GM12892 (cell line): ENCODE results near the gene RBMS3.

Experiments
- DNase-seq: peaks from one replicate; pipeline ENCODE4 v3.0.0; 2011; ENCODE audit not compliant: insufficient read length
- FAIRE-seq: peaks from 2 replicates; lab custom pipeline; 2011; peaks lifted over from hg19 to GRCh38; lab: Jason Lieb, UNC
- POLR2A ChIP-seq: IDR thresholded peaks from 2 replicates; pipeline ENCODE4 v1.6.1; 2011; ENCODE audit warnings: low read depth, low read length, control low read depth
- POLR2AphosphoS5 ChIP-seq: IDR thresholded peaks from 2 replicates; pipeline ENCODE4 v1.6.1; 2011; ENCODE audit warnings: low read depth, low read length, control low read depth
- TAF1 ChIP-seq: IDR thresholded peaks from 2 replicates; pipeline ENCODE4 v1.6.1; 2011; ENCODE audit warnings: low read depth, mild to moderate bottlenecking, control low read depth, low read length, borderline replicate concordance

RBMS3 gene

DNA sequence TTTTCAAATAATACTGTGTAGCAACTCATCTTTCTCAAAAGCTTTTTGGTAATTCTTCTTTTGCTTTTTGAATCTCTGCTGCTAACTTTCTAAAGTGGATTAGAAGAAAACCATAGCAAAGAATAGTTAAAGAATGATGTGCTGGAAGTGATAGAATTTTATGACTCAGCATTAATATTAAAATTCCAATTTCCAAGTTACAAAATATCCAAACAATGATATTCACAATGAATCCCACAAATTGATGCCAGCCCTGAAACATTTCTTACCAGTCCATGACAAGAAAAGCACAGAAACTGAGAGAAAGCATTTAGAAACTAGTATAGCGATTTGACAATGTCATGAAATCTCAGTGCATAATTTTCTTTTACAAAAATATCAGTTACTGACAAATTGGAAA lies 482.2 kb downstream of the RBMS3 start:
- TF ChIP-seq POLR2AphosphoS5 (no peak), POLR2A (no peak), TAF1 (no peak)
- FAIRE-seq (no peak), DNase-seq (no peak)

DNA sequence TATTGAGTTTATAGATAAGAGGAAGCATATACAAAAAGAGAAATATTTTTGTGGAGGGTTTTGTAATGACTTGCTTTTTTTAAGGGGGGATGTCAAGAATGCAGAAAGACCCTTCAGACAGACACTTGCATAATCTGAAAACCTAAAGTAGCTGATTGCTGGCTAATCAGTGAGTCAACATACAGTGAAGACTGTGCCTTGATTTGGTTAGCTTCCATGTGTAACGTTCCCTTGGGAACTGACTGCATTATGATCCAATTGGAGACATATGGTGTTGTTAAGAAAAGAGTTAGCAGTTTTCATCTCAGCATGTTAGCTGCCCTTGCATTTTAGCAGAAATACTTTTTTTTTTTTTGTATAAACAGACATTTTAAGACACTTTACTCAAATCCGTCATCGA lies 483.2 kb downstream of the RBMS3 start:
- TF ChIP-seq TAF1 (no peak), POLR2A (no peak), POLR2AphosphoS5 (no peak)
- FAIRE-seq (no peak), DNase-seq (no peak)

DNA sequence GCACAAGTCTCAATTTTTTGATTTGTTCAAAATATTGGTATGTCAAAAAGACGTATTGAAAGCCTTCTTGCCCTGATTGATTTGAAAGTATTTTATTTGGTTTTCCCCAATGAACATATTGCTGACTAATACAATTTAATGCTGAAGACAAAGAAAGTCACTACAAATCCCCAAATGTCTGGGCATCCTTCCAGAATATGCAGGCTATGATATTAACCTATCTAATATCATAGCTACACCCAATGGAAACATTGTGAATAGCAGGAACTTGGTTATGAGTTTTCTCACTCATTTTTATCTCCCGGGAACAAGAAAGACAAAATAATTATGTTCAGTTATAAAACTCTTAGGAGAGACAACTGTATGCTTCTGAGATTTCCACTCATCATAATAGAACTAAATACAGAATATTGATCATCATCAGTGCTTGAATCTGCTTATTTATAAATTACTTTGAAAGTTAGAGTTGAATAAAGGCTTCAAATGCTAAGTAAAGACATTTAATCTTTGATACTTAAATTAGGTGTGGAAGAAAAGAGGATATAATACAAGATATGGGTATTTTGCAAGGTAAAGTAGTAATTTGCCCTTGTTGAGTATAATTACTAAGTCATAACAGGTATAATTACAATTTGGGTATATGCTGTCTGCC lies 483.9 kb downstream of the RBMS3 start:
- DNase-seq, result no peak
- TF ChIP-seq POLR2A, result no peak
- TF ChIP-seq POLR2AphosphoS5, result no peak
- TF ChIP-seq TAF1, result no peak
- no peak for FAIRE-seq

DNA sequence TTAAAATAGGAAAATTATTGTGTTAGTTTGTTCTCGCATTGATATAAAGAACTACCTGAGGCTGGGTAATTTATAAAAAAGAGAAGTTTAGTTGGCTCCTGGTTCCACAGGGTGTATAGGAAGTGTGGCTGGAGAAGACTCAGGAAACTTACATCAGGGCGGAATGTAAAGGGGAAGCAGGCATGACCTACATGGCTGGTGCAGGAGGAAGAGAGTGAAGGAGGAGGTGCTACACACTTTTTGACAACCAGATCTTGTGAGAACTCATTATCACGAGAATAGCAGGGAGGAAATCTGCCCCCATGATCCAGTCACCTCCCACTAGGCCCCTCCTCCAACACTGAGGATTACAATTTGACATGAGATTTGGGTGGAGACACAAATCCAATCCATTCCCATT lies 490.7 kb downstream of the RBMS3 start:
- DNase-seq (no peak), FAIRE-seq (no peak)
- TF ChIP-seq POLR2A (no peak), TAF1 (no peak), POLR2AphosphoS5 (no peak)

GRCh38 chr3:29772436-29772835 lies 491.6 kb downstream of the RBMS3 start:
- DNase-seq, result no peak
- no peak for TF ChIP-seq POLR2AphosphoS5
- no peak for TF ChIP-seq POLR2A
- no peak for TF ChIP-seq TAF1
- no peak for FAIRE-seq

GRCh38 chr3:29773481-29773880 lies 492.6 kb downstream of the RBMS3 start:
- no peak for DNase-seq
- FAIRE-seq, result no peak
- TF ChIP-seq POLR2AphosphoS5 (no peak), TAF1 (no peak), POLR2A (no peak)

- no peak for TF ChIP-seq TAF1
- no peak for TF ChIP-seq POLR2A
- TF ChIP-seq POLR2AphosphoS5, result no peak
- DNase-seq (no peak), FAIRE-seq (no peak)
Observed at GRCh38 chr3:29775340-29775739, 494.5 kb downstream of the RBMS3 start.

DNA sequence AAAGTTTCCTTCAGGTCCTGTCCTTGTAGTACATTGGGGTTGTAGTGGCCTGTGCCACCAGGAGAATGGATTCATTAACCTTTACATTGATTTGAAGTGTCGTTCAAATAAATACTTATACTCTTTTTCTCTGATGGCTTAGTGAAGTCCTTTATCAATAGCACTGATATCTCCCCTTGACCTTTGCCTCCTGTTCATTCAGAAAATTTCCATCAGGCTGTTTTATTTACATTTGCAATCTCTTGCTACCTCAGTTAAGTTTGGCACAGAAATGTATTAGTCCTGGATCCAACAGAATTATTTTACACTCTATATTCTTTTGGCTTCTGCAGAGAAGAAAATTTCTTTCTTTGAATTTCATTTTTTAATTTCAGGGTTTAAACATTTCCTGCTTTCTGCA lies 497.0 kb downstream of the RBMS3 start:
- DNase-seq (no peak), FAIRE-seq (no peak)
- TF ChIP-seq POLR2A (no peak), POLR2AphosphoS5 (no peak), TAF1 (no peak)

DNA sequence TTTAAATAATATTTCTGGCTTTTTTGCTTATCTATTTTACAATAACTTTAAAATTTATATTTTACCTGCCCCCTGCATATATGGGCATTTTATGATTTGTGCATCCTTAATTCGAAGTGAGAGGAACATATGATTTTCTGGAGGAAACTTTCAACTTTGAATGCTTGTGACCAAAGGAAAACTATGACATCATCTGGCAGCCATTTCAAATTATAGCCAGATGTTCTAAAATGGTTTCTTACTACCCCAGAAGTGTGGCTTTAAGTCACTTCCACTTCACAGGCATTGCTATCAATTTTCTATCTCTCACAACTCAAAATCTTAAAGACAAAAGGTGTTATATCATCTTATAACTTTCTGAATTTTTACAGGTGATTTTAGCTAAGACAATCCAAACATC lies 508.8 kb downstream of the RBMS3 start:
- DNase-seq, result no peak
- TF ChIP-seq TAF1 (no peak), POLR2AphosphoS5 (no peak), POLR2A (no peak)
- no peak for FAIRE-seq

- no peak for DNase-seq
- FAIRE-seq, result no peak
- TF ChIP-seq TAF1, result no peak
- TF ChIP-seq POLR2AphosphoS5, result no peak
- no peak for TF ChIP-seq POLR2A
Observed at GRCh38 chr3:29796808-29797207, 515.9 kb downstream of the RBMS3 start.

DNA sequence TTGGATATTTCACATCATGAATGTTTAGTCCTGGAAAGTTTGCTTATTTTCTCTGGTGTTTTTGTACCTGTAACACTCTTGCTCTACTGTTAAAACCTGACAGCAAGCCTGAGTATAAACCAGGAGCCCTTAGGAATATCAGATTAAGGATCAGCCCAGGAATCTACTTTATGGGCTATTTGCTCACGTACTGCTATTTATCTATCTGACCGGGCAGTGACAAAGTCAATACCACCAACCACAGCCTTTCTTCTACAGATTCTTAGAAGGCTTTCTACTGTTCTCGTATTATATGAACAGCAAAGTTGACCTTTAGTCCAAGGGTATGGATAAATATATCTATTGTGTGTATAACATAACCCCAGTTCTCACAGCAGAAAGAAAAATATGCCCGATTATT lies 521.2 kb downstream of the RBMS3 start:
- FAIRE-seq (no peak), DNase-seq (no peak)
- TF ChIP-seq POLR2A (no peak), TAF1 (no peak), POLR2AphosphoS5 (no peak)

- DNase-seq (no peak), FAIRE-seq (no peak)
- TF ChIP-seq POLR2AphosphoS5 (no peak), TAF1 (no peak), POLR2A (no peak)
Observed at GRCh38 chr3:29804044-29804443, 523.2 kb downstream of the RBMS3 start.
